ENCODE data around the gene CDK14.

DNA sequence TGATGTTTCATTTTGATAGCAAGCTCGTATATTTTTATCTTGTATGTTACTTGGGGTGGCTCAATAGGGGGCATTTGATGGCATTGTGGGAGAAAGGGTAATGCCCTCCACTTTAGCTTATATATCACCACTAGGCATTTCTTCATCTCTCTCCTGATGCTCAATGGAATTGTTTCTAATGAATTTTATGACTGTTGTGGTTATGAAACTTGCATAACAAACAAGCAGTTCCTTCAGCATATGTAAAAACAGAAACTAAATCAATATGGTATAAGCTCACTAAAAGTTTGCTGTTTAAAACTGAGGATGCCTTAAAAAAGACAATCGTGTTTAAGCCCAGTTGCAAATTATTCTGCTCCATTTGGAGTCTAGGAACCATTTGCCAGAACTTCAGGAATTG lies 75.5 kb downstream of the CDK14 start:
- TF ChIP-seq, protein P1, sequence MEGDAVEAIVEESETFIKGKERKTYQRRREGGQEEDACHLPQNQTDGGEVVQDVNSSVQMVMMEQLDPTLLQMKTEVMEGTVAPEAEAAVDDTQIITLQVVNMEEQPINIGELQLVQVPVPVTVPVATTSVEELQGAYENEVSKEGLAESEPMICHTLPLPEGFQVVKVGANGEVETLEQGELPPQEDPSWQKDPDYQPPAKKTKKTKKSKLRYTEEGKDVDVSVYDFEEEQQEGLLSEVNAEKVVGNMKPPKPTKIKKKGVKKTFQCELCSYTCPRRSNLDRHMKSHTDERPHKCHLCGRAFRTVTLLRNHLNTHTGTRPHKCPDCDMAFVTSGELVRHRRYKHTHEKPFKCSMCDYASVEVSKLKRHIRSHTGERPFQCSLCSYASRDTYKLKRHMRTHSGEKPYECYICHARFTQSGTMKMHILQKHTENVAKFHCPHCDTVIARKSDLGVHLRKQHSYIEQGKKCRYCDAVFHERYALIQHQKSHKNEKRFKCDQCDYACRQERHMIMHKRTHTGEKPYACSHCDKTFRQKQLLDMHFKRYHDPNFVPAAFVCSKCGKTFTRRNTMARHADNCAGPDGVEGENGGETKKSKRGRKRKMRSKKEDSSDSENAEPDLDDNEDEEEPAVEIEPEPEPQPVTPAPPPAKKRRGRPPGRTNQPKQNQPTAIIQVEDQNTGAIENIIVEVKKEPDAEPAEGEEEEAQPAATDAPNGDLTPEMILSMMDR (IDR thresholded peaks at IDR 0.05), result no peak
- TF ChIP-seq POLR2AphosphoS5 (IDR thresholded peaks at IDR 0.05) (no peak), POLR2A (IDR thresholded peaks at IDR 0.05) (no peak), EP300 (IDR thresholded peaks at IDR 0.05) (no peak)
